Measurements from ENCODE around the gene RNF224.

DNA sequence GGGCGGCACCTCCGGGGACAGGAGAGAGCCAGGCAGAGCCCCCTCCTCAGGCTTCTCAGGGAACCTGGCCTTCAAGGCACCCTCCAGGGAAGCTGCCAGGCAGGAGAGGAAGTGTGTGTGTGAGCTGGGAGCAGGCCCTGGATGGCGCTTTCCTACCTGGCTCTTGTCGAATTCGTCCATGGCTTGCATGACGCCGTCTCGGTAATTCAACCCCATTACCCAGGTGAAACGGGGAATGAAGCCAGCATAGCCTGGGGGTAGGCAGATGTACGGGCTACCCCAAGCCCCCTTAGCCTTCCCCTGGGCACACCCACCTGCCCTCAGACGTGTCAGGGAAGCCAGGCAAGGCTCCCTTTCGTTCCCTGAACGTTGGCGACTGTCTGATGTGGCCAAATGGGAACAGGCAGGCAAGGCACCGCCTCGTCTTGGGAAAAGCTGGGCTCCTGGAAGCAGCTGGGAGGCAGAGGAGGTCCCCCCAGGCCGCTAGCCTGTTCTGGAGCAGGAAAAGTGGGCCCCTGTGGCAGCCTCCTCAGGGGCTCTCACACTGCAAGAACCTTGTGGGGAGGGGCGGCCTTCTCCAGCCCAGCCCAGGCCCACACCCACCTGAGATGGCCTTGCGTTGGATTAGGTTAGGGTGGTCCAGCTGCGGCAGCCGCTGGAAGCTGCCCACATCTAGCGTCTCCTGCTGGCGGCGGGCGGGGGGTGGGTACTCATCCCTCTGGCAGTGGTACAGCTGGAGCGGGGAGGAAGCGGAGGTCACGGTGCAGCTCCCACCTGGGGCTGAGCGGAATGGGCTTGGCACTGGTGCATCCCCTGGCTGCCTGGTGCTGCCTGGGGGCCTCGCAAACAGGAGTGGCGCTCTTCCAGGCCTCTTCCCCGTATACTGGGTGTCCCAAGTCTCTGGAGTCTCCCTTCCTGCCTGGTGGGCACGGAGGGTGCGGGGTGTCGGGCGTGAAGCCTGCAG lies 17.5 kb downstream of the RNF224 start:
- TF ChIP-seq, protein P1, sequence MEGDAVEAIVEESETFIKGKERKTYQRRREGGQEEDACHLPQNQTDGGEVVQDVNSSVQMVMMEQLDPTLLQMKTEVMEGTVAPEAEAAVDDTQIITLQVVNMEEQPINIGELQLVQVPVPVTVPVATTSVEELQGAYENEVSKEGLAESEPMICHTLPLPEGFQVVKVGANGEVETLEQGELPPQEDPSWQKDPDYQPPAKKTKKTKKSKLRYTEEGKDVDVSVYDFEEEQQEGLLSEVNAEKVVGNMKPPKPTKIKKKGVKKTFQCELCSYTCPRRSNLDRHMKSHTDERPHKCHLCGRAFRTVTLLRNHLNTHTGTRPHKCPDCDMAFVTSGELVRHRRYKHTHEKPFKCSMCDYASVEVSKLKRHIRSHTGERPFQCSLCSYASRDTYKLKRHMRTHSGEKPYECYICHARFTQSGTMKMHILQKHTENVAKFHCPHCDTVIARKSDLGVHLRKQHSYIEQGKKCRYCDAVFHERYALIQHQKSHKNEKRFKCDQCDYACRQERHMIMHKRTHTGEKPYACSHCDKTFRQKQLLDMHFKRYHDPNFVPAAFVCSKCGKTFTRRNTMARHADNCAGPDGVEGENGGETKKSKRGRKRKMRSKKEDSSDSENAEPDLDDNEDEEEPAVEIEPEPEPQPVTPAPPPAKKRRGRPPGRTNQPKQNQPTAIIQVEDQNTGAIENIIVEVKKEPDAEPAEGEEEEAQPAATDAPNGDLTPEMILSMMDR (conservative IDR thresholded peaks at IDR 0.05; ENCODE audit: low read depth, low read length): no peak
- TF ChIP-seq EZH2 (IDR thresholded peaks at IDR 0.05; ENCODE audit: low read length, unreplicated experiment) (no peak), EZH2phosphoT487 (IDR thresholded peaks at IDR 0.05; ENCODE audit: borderline replicate concordance, low read length) (no peak)

All from PC-3 (cell line).